ENCODE data around the gene MYH8. TPM values are rescaled to one million over a fixed set of nuclear protein-coding genes. Genes with fewer than 3 reads are reported as not detected.

Gene MYH8
- total RNA-seq, 1 experiment from 2014 or later = not detected

- TF ChIP-seq IRF1 (CRISPR knock-in tag; IDR thresholded peaks at IDR 0.05) (no peak), ZNF281 (CRISPR knock-in tag; IDR thresholded peaks at IDR 0.05) (no peak), AR (CRISPR knock-in tag; IDR thresholded peaks at IDR 0.05) (no peak), IRF2 (CRISPR knock-in tag; IDR thresholded peaks at IDR 0.05; ENCODE audit: borderline replicate concordance, low read depth) (no peak), SMAD3 (CRISPR knock-in tag; IDR thresholded peaks at IDR 0.05; ENCODE audit: borderline replicate concordance) (no peak), ATF1 (CRISPR knock-in tag; IDR thresholded peaks at IDR 0.05) (no peak)
Observed at GRCh38 chr17:10420811-10421210, 939 bp downstream of the MYH8 start (continued).

- Mint-ChIP-seq H3K4me1 (peaks cover 27% of the 10 kb centered on the region), H3K9me3 (no peaks in the 10 kb centered on the region), H3K27ac (0 out of 2 replicates have a peak overlapping the region, but pooled peaks have one; percentile 10), H3K4me3 (no peak overlapping the region), H3K27me3 (ENCODE audit: low read depth) (no peaks in the 10 kb centered on the region), H3K36me3 (no peaks in the 10 kb centered on the region)
- no peak for ATAC-seq
- POLR2A ChIA-PET = interaction anchor here (0.5 kb wide), 1 partner anchor 102 kb away, joined by 3 read pairs; no protein-coding TSS in a partner anchor
- no peak for DNase-seq (ENCODE audit: low spot score)
- CTCF ChIA-PET = interaction anchor here (1.1 to 4.6 kb wide), 4 partner anchors 19 to 200 kb away, joined by 3 to 25 read pairs (median 12); no protein-coding TSS in a partner anchor
- TF ChIP-seq ZNF263 (CRISPR knock-in tag; IDR thresholded peaks at IDR 0.05; ENCODE audit: low read depth) = no peak
- TF ChIP-seq E2F5 (CRISPR knock-in tag; IDR thresholded peaks at IDR 0.05) = no peak
- TF ChIP-seq E2F1 (CRISPR knock-in tag; IDR thresholded peaks at IDR 0.05) = no peak
- TF ChIP-seq TEAD4 (CRISPR knock-in tag; IDR thresholded peaks at IDR 0.05) = no peak
- TF ChIP-seq KAT7 (CRISPR knock-in tag; IDR thresholded peaks at IDR 0.05; ENCODE audit: borderline replicate concordance) = no peak
Observed at GRCh38 chr17:10417431-10417830, 4.3 kb downstream of the MYH8 start.

GRCh38 chr17:10415161-10415560 is 6.6 kb downstream of the MYH8 start:
- Mint-ChIP-seq H3K36me3 (no peaks in the 10 kb centered on the region), H3K9me3 (no peaks in the 10 kb centered on the region), H3K4me1 (peaks cover 27% of the 10 kb centered on the region), H3K4me3 (no peak overlapping the region), H3K27ac (no peak overlapping the region), H3K27me3 (ENCODE audit: low read depth) (no peaks in the 10 kb centered on the region)
- ATAC-seq (peak; percentile 34; the same call in 1 of the 2 replicates), DNase-seq (ENCODE audit: low spot score) (peak; percentile 12)
- ChIA-PET POLR2A (no interaction called here), CTCF (no interaction called here)
- TF ChIP-seq FOXK1 (CRISPR knock-in tag; IDR thresholded peaks at IDR 0.05) (no peak), PRDM15 (CRISPR knock-in tag; IDR thresholded peaks at IDR 0.05) (no peak), NFATC4 (CRISPR knock-in tag; IDR thresholded peaks at IDR 0.05) (no peak), NFE2L1 (CRISPR knock-in tag; IDR thresholded peaks at IDR 0.05) (no peak), NR2C2 (CRISPR knock-in tag; IDR thresholded peaks at IDR 0.05) (no peak), MYBL2 (CRISPR knock-in tag; IDR thresholded peaks at IDR 0.05) (no peak), HMGXB4 (CRISPR knock-in tag; IDR thresholded peaks at IDR 0.05) (no peak), CBFB (CRISPR knock-in tag; IDR thresholded peaks at IDR 0.05; ENCODE audit: low read depth) (no peak)

Measured in WTC11 (cell line).